K562 (cell line): ENCODE results near the gene FBXO48. TPM values are rescaled to one million over a fixed set of nuclear protein-coding genes. Genes with fewer than 3 reads are reported as not detected.

Experiments used
- ATAC-seq: fragments of 200-7000 bp; cut with Tn5 transposase; 3 replicates; pipeline ENCODE4 v1.9.1; 2020; ENCODE audit warnings: moderate library complexity
- BruUV-seq: library from RNA; stranded (reverse); fragments of 400-500 nt; replicated peaks from 2 replicates; lab custom pipeline; 2021; lab: Mats Ljungman, UMichigan
- CTCF ChIA-PET: fragments of 300-600 bp; formaldehyde crosslinking; extraction: SDS; loops from one replicate; lab custom pipeline; 2021; ENCODE audit warnings: low intra/inter-chr PET ratio; lab: Yijun Ruan, JAX
- POLR2A ChIA-PET: fragments of 300-600, 350-650 bp; sonication (Branson Sonifier 250); formaldehyde crosslinking; extraction: SDS; loops from one replicate; lab custom pipeline; 2021; ENCODE audit warnings: antibody characterized with exemption, inconsistent platforms; lab: Yijun Ruan, JAX
- DNase-seq, 4 experiments: peaks; one replicate each; pipeline versions ENCODE4 v3.0.0 to v3.0.0-alpha.2; 2011 to 2018; ENCODE audit warnings: low spot score in 3 of 4, mixed read lengths in 3 of 4; ENCODE audit errors: extremely low read depth in 1 of 4
- FAIRE-seq: peaks from 2 replicates; lab custom pipeline; 2011; peaks lifted over from hg19 to GRCh38; lab: Jason Lieb, UNC
- H2AFZ ChIP-seq: 2 replicates; pipeline ENCODE4 v1.6.0; 2011; ENCODE audit warnings: low read depth, low read length, control low read depth, inconsistent platforms
- H3K27ac ChIP-seq: fragments of 200-600 bp; 3 replicates; pipeline ENCODE4 v1.8.0; 2011; ENCODE audit warnings: low read depth, mild to moderate bottlenecking, control low read depth, inconsistent platforms, low read length, moderate library complexity, mixed read lengths; ENCODE audit errors: extremely low read depth
- H3K27me3 ChIP-seq, 2 experiments: fragments of 300-600 bp in 1 of 2; 2 replicates in 1 of 2; 3 replicates in 1 of 2; pipeline versions ENCODE4 v1.6.0 to v1.8.0; 2011; ENCODE audit warnings: inconsistent platforms in 2 of 2, low read length in 2 of 2, mild to moderate bottlenecking in 1 of 2, mixed read lengths in 1 of 2, moderate library complexity in 1 of 2; ENCODE audit not compliant: control insufficient read depth in 2 of 2, insufficient read depth in 2 of 2
- H3K36me3 ChIP-seq: fragments of 300-600 bp; 3 replicates; pipeline ENCODE4 v1.8.0; 2011; ENCODE audit warnings: mild to moderate bottlenecking, low read length, inconsistent platforms; ENCODE audit not compliant: control insufficient read depth, insufficient read depth
- H3K4me1 ChIP-seq, 2 experiments: fragments of 200-600 bp in 1 of 2; replicated peaks in 1 of 2; 2 replicates in 1 of 2; 3 replicates in 1 of 2; pipeline versions ENCODE4 v1.5.1 to v1.8.0; 2011; ENCODE audit warnings: inconsistent platforms in 2 of 2, low read length in 2 of 2, mild to moderate bottlenecking in 1 of 2, mixed read lengths in 1 of 2, moderate library complexity in 1 of 2; ENCODE audit not compliant: control insufficient read depth in 2 of 2, insufficient read depth in 2 of 2
- H3K4me2 ChIP-seq: 2 replicates; pipeline ENCODE4 v1.6.1; 2011; ENCODE audit warnings: low read length, control low read depth, inconsistent platforms, mixed read lengths; ENCODE audit not compliant: insufficient read depth
- H3K4me3 ChIP-seq: fragments of 200-600 bp; sonication (generic), shearing (Covaris generic); 2 replicates; pipeline ENCODE4 v1.5.1; 2016; ENCODE audit warnings: control low read depth, inconsistent platforms
- H3K79me2 ChIP-seq: fragments of 200-600 bp; 3 replicates; pipeline ENCODE4 v1.8.0; 2011; ENCODE audit warnings: low read length, inconsistent platforms; ENCODE audit not compliant: control insufficient read depth, insufficient read depth
- H3K9ac ChIP-seq, 2 experiments: 2 replicates each; pipeline versions ENCODE4 v1.6.0 to v1.6.1; 2011; ENCODE audit warnings: low read depth in 2 of 2, low read length in 2 of 2, control low read depth in 1 of 2, inconsistent platforms in 1 of 2, mild to moderate bottlenecking in 1 of 2, mixed read lengths in 1 of 2; ENCODE audit not compliant: insufficient read depth in 1 of 2
- H3K9me1 ChIP-seq: one replicate; pipeline ENCODE4 v1.6.0; 2011; ENCODE audit warnings: inconsistent platforms, mild to moderate bottlenecking, low read length, moderate library complexity; ENCODE audit not compliant: control insufficient read depth, insufficient read depth
- H3K9me3 ChIP-seq: replicated peaks from 2 replicates; pipeline ENCODE4 v1.5.1; 2011; ENCODE audit warnings: low read depth, low read length, inconsistent platforms; ENCODE audit not compliant: control insufficient read depth, insufficient read depth
- H4K20me1 ChIP-seq: replicated peaks from 2 replicates; pipeline ENCODE4 v1.6.1; 2011; ENCODE audit warnings: low read length, inconsistent platforms, mixed read lengths; ENCODE audit not compliant: control insufficient read depth, insufficient read depth
- ARID3A ChIP-seq: IDR thresholded peaks from 2 replicates; pipeline ENCODE4 v1.6.1; 2012; ENCODE audit warnings: low read depth, low read length, improper control_type of control experiment, borderline replicate concordance
- EZH2 ChIP-seq: IDR thresholded peaks from 2 replicates; pipeline ENCODE4 v1.6.1; 2012; ENCODE audit warnings: low read depth, mild to moderate bottlenecking, inconsistent platforms, low read length, borderline replicate concordance
- FOXA3 ChIP-seq, 2 experiments: fragments of 450-650 bp in 1 of 2; sonication (generic) in 1 of 2; formaldehyde crosslinking; IDR thresholded peaks in 1 of 2; conservative IDR thresholded peaks in 1 of 2; 2 replicates each; pipeline versions ENCODE4 v1.4.0 to v1.8.0; 2020 to 2022; ENCODE audit warnings: mild to moderate bottlenecking in 2 of 2, missing genetic modification reagents in 1 of 2
- OTX1 ChIP-seq: fragments of 450-650 bp; formaldehyde crosslinking; IDR thresholded peaks from 2 replicates; pipeline ENCODE4 v1.4.0; 2022; ENCODE audit warnings: mild to moderate bottlenecking
- ZFPM2 ChIP-seq: fragments of 250-450 bp; sonication (Bioruptor Pico); IDR thresholded peaks from 2 replicates; pipeline ENCODE4 v1.5.1; 2022; ENCODE audit warnings: mild to moderate bottlenecking
- ZNF592 ChIP-seq: fragments of 450-650 bp; IDR thresholded peaks from 2 replicates; pipeline ENCODE4 v1.6.1; 2017; ENCODE audit warnings: antibody characterized with exemption, mild to moderate bottlenecking
- WGBS: fragments of 100-300 bp; shearing (Covaris generic); methylation state at CpG from one replicate; pipeline ENCODE4 v1.1.6; 2016; ENCODE audit warnings: low coverage, mixed read lengths; ENCODE audit not compliant: insufficient coverage; ENCODE audit errors: missing lambda C conversion rate; 5-methylcytosine and 5-hydroxymethylcytosine counted together
- in situ Hi-C: fragments of 300-500 bp; cut with MboI; formaldehyde crosslinking; loops from 4 replicates; pipeline ENCODE4 v1.15.0; 2018; ENCODE audit warnings: inconsistent platforms, mixed read lengths
- intact Hi-C: fragments of 100-400 bp; cut with micrococcal nuclease; formaldehyde crosslinking; loops from 2 replicates; pipeline ENCODE4 v1.14.2; 2022
- polyA plus RNA-seq, 8 experiments: library from polyadenylated mRNA; depleted of rRNA in 4 of 8; stranded (reverse) in 5 of 8; unstranded in 3 of 8; fragments of >200 nt; fragmentation: Nextera tagmentation in 2 of 8; fragmentation: Illumina TruSeq in 1 of 8; extraction: Ambion mirVana in 2 of 8; extraction: Trizol in 1 of 8; gene quantifications; 2 replicates each; pipeline versions ENCODE4 v1.2.1 to v1.2.3, GENCODE V29; 2011 to 2014; ENCODE audit warnings: inconsistent platforms in 1 of 8, missing spikeins in 1 of 8
- total RNA-seq, 7 experiments: library from RNA; depleted of rRNA in 6 of 7; stranded (reverse); fragments of >200 nt in 6 of 7; fragmentation: Illumina TruSeq in 2 of 7; extraction: Trizol in 2 of 7; gene quantifications; 2 replicates each; pipeline versions ENCODE4 v1.2.1 to v1.2.3, GENCODE V29; 2011 to 2021; ENCODE audit warnings: low replicate concordance in 1 of 7

The FBXO48 gene
- total and polyA plus RNA-seq, 9 of the 15 experiments (the other 6 are each of a cell fraction or from before 2014, with no cell fraction given), result 0.36 to 1.8 (median 0.73) TPM

GRCh38 chr2:68464651-68465050, 2.4 kb downstream of the FBXO48 start:
- Histone ChIP-seq H3K4me3 (no peak overlapping the region), H3K4me1 (peaks cover 8 to 24% of the 10 kb centered on the region in 2 experiments; a peak in 4 of 5 replicates), H3K27ac (no peak overlapping the region), H3K4me2 (no peak overlapping the region; the same call in 1 of the 2 replicates), H4K20me1 (no peaks in the 10 kb centered on the region), H2AFZ (0 out of 2 replicates have a peak overlapping the region, but pooled peaks have one; percentile 6), H3K36me3 (no peaks in the 10 kb centered on the region; the same call in 2 of the 3 replicates), H3K27me3 (no peaks in the 10 kb centered on the region; a peak in 1 of 5 replicates), H3K79me2 (peaks cover 3% of the 10 kb centered on the region; the same call in 2 of the 3 replicates), H3K9ac (no peak overlapping the region), H3K9me1 (no peaks in the 10 kb centered on the region), H3K9me3 (no peaks in the 10 kb centered on the region)
- FAIRE-seq (no peak), DNase-seq (no peak), ATAC-seq (no peak)
- TF ChIP-seq FOXA3 (CRISPR knock-in tag; conservative IDR thresholded peaks at IDR 0.05 in 1 of 2, IDR thresholded peaks at IDR 0.05 in 1 of 2), result peak in 1 of 2 experiments; percentile 30; a peak in 1 of 4 replicates
- TF ChIP-seq OTX1 (CRISPR knock-in tag), result no peak
- in situ Hi-C loops, result loop anchor here (10.0 kb wide), 1 partner anchor 370 kb away; no protein-coding TSS in a partner anchor
- ChIA-PET CTCF (no interaction called here), POLR2A (no interaction called here)
- WGBS, result 44% methylated on average over 5 of the region's 5 CpGs
- no TSS peak for BruUV-seq
- intact Hi-C loops, result no loop called here

- ATAC-seq (no peak), FAIRE-seq (peak; percentile 74), DNase-seq (peak; percentile 29 to 72 (median 40))
- POLR2A ChIA-PET, result interaction anchor here (0.6 to 1.0 kb wide), 5 partner anchors 10 to 533 kb away, joined by 3 to 6 read pairs (median 3); no protein-coding TSS in a partner anchor
- in situ Hi-C loops, result loop anchor here (10.0 kb wide), 1 partner anchor 371 kb away; no protein-coding TSS in a partner anchor
- no peaks in the 10 kb centered on the region for H4K20me1 ChIP-seq
- H3K4me2 ChIP-seq, result no peak overlapping the region
- H3K4me3 ChIP-seq, result no peak overlapping the region
- no peak overlapping the region for H3K9ac ChIP-seq
- no peak overlapping the region for H2AFZ ChIP-seq
- no peaks in the 10 kb centered on the region for H3K9me3 ChIP-seq
- H3K27ac ChIP-seq, result no peak overlapping the region
- H3K9me1 ChIP-seq, result no peaks in the 10 kb centered on the region
- no peaks in the 10 kb centered on the region; the same call in 2 of the 3 replicates for H3K36me3 ChIP-seq
- peaks cover 8 to 18% of the 10 kb centered on the region in 2 experiments; a peak in 4 of 5 replicates for H3K4me1 ChIP-seq
- H3K27me3 ChIP-seq, result no peaks in the 10 kb centered on the region; a peak in 1 of 5 replicates
- intact Hi-C loops, result loop anchor here (1.0 to 2.0 kb wide), 3 partner anchors 252 to 461 kb away; no protein-coding TSS in a partner anchor
- BruUV-seq, result no TSS peak
- CTCF ChIA-PET, result interaction anchor here (0.6 to 1.9 kb wide), 6 partner anchors 102 to 844 kb away, joined by 3 to 9 read pairs (median 5); no protein-coding TSS in a partner anchor
- no peaks in the 10 kb centered on the region for H3K79me2 ChIP-seq
- WGBS, result 7% methylated on average over 1 of the region's 1 CpG
- TF ChIP-seq ARID3A (no peak), ZNF592 (0 out of 2 replicates have a peak, but pooled peaks have one; percentile 37), EZH2 (no peak), ZFPM2 (no peak)
These were observed 3.7 kb downstream of the FBXO48 start for GRCh38 chr2:68463287-68463877.
